ENCODE results near the gene GNA15. TPM values are rescaled to one million over a fixed set of nuclear protein-coding genes. Genes with fewer than 3 reads are reported as not detected.

The GNA15 gene
- total RNA-seq, 1 experiment from 2014 or later, result 0.40 TPM

DNA sequence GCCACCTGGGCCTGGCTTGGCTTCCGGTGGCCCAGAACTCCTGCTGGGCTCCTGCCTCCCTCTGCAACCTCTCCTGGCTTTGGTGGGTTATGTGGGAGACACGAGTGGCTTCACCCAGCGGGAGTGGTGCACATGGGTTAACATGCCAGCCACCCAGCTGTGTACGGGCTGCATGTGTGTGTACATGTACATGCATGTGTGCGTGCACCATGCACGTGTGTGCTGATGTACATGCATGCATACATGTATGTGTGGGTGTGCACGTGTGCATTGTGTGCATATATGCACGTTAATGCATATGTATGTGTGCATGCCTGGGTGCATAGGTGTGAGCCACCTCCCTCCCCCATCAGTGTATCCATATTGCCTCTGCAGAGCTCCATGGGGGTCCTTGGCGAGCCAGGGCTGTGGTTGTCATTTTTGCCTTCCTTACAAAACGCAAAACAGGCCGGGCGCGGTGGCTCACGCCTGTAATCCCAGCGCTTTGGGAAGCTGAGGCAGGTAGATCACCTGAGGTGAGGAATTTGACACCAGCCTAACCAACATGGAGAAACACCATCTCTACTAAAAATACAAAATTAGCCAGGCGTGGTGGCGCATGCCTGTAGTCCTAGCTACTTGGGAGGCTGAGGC lies 29.2 kb upstream of the GNA15 start:
- no peak for DNase-seq (ENCODE audit: low read depth)

DNA sequence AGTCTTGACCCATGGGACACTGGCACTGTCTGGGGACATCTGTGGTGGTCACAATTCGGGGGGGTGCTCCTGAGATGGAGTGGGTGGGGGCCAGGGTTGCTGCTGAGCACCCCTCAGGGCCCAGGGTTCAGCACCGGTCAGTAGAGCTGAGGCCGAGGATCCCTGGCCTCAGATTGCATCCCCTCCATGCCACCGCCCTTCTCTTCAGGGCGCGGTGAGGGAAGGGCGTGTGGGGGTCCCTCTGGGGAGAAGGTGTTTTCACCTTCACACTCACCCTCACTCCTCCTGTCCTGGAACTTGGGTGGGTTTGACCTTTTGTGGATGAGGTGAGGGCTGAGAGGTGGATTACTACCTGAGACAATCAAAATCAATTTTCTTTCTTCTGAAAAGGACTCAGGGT lies 28.2 kb upstream of the GNA15 start:
- DNase-seq (ENCODE audit: low read depth), result no peak

DNA sequence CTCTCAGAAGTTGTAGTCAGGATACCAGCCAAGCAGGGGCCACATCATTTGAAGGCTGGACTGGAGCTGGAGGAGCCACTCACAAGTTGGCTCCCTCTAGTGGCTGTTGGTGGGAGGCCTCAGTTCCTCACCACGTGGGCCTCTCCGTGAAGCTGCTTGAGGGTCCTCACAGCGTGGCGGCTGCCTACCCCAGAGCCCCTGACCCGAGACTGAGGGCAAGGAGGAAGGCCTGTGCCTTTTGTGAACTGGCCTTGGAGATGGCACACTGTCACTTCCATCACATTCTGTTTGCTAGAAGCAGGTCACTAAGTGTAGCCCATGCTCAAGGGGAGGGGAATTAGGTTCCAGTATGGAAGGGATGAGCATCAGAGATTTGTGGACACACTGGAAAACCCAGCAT lies 27.1 kb upstream of the GNA15 start:
- DNase-seq (ENCODE audit: low read depth), result peak; percentile 29

DNA sequence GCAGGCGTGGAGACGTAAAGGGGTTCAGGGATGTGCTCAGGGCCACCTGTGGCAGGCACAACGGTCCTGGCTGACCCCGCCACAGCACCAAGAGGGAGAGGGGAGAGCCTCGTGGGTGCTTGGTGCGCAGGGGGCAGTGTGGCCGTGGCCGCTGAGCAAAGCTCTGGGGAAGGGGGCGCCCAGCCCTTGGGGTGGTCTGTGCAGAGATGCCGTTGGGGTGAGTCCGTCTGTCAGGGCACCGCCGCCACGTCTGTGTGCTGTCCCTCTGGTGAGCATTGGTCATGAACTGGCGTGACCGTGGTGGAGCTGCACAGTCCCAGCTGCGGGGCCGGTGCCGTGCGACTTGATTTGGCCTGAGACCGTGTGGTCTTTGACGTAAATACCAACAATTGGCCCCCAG lies 26.3 kb upstream of the GNA15 start:
- DNase-seq (ENCODE audit: low read depth), result no peak

DNA sequence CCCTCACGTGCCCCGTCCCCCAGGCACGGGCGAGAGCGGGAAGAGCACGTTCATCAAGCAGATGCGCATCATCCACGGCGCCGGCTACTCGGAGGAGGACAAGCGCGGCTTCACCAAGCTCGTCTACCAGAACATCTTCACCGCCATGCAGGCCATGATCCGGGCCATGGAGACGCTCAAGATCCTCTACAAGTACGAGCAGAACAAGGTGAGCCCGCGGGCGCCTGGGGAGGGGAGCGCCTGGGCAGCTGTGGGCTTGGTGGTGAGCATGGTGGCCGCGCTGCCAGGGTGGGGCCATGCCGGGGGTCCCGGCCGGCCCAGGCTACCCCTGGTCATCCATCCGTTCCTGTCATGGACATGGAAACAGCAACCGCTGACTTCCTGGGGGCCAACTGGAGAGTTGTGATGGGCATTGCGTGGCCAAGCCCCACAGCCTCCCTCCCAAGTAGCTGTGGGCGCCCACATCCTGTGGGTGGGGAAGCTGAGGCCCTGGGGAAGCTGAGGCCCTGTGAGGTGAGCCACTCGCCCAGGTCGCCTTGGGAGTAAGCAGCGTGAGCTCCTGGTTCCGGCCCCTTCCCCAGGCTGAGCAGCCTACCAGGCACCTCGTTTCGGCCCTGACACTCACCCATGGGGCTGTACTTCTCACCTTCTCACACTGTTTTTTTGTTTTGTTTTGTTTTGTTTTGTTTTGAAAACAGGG lies 25.6 kb upstream of the GNA15 start:
- no peak for DNase-seq (ENCODE audit: low read depth)

DNA sequence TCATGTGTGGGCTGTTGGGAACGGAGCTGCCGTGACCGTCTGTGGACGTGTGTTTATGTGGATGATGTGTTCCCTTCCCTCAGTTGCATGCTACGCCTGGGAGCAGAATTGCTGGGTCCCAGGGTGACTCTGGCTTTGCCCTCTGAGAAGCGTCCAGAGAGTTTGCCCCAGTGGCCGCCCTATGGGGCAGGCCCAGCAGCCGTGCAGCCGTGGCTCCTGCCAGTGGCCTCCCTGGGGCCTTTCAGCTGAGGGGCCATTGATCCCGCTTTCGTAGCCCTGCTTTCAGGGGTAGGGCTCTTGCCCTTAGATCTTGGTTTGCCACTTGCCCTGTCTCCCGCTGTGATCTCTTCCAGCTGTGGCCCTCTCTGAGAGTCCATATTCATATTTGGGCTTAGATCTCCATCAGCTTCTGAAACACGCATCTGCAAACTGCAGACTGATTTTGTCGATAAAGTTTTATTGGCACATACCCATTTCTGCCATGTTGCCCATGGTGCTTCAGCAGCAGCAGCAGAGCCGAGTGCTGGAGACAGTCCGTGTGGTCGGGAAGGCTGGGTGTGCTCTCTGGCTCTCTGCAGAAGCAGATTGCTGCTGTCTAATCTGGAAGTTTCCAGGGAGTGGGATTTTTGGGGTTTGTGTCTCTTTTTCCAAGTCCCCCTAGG lies 24.1 kb upstream of the GNA15 start:
- no peak for DNase-seq (ENCODE audit: low read depth)

DNA sequence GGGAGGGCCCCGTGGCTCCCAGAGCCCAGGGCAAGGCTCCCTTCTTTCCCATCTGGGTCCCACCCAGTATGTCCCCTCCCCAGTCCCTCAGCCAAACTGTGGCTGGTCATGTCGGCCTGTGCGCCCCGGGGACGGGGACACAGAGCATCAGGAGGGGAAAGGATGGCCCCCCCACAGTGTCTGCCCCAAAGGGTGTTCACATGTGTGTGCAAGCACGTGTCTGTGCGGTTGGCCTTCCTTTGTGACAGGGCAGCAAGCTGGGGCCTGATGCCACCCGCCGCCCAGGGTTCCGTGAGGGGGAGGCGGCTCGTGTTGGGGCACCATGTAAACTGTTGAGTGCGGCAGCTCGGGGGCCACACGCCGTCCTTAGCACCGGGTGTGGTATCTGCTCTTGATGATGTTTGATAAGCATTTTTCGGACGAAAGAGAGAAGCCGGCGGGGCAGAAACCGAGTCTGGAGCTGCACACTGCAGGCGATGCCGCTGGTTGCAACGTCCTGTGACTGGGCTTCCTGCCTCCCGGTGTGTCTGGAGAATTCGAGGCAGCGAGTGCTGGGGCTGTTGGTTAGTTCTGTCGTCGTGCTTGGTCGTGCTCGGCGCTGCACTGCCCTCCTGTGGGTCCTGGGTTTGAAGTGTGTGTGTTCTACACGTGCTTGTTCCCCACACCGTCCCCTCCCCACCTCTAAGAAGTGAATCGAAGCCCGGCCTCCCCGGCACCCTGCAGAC lies 23.3 kb upstream of the GNA15 start:
- DNase-seq (ENCODE audit: low read depth), result no peak

DNA sequence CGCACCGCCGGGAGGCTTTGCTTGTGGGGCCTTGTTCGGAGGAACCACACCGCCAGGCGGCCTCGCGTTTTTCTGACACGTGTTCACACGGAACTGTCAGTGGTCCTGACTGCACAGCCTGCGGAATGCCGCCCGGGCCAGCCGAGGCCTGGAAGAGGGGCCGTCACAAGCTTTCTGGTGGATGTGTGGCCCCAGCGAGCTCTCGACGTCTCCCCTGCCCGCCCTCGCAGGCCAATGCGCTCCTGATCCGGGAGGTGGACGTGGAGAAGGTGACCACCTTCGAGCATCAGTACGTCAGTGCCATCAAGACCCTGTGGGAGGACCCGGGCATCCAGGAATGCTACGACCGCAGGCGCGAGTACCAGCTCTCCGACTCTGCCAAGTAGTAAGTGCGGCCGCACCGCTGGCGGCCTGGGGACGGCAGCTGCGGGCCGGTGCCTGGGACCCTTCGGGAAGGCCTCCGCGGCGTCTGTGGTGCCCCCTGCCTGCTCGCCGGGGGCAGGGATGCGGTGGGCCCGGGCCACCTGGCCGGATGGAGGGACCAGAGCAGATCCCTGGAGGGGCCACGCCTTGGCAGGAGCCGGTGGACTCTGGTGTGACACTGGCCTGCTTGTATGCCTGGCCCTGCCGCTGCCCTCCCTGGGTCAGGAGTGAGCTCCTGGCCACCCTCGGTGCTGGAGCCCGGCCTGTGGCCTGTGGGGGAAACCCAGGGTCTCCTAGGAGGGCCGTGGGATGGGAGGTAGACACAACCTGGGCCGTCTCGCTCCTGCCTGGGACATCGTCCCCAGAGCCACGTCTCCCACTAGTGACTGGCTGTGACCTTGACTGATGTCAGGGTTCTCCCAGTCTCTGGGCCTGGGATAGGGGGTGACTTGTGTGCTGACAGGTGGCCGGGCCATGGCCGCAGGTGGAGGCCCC lies 22.5 kb upstream of the GNA15 start:
- no peak for DNase-seq (ENCODE audit: low read depth)

DNA sequence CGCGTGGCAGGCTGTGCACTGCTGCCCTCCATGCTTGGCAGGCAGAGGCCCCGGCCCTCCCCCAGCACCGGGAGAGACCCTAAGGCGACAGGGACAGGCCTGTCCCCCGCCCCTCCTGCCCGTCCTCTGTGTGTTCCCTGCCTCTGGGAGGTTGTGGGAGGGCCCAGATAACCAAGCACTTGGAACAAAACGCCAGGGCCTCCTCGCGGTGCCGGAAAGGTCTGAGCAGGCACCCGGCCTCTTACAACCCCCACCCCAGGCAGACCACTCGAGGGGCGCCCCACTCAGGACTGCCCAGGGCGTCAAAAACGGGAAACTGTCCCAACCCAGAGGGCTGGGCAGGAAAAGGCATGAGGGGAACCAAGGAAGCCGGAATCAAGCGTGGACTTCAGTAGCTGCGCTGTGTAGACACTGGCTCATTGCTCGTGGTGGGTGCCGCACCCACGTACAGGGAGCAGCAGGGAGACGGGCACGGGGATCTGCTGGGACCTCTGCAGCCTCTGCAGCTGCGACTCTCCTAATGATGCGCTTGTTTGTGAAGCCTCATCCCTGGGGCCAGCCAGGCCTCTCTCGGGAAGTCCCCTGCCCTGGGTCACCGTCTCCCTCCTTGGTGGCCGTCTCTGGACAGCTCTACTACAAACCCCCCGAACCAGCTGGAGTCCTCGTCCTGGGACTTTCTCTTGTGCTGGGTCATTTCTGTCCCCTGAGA lies 21.7 kb upstream of the GNA15 start:
- no peak for DNase-seq (ENCODE audit: low read depth)

DNA sequence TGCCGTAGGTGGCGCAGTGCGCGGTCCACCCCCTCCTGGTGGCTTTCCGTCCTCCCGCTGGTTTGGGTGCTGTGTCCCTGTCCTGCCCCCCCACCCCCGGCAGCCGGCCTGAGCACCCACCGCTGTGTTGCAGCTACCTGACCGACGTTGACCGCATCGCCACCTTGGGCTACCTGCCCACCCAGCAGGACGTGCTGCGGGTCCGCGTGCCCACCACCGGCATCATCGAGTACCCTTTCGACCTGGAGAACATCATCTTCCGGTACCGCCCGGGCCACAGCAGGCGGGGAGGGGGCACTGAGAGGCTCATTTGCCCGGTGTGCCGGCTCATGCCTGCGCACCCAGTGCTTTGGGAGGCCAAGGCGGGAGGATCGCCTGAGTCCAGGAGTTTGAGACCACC lies 21.0 kb upstream of the GNA15 start:
- DNase-seq (ENCODE audit: low read depth), result no peak

DNA sequence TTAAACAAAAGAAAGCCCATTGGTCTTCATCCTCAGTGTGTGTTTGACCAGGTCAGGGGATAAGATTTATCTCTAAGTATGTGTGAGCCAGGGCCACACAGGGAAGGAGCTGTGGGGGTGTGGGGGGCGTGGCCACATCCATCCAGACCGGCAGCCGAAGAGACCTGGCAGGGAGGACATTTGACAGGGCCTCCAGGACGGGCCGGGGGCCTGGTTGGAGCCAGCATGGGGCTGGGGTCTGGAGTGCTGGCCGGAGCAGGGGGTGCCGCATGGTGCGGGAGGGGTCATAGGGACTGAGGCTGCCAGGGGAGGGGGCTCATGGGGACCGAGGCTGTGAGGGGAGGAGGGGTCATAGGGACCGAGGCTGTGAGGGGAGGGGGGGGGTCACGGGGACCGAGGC lies 20.4 kb upstream of the GNA15 start:
- no peak for DNase-seq (ENCODE audit: low read depth)

DNA sequence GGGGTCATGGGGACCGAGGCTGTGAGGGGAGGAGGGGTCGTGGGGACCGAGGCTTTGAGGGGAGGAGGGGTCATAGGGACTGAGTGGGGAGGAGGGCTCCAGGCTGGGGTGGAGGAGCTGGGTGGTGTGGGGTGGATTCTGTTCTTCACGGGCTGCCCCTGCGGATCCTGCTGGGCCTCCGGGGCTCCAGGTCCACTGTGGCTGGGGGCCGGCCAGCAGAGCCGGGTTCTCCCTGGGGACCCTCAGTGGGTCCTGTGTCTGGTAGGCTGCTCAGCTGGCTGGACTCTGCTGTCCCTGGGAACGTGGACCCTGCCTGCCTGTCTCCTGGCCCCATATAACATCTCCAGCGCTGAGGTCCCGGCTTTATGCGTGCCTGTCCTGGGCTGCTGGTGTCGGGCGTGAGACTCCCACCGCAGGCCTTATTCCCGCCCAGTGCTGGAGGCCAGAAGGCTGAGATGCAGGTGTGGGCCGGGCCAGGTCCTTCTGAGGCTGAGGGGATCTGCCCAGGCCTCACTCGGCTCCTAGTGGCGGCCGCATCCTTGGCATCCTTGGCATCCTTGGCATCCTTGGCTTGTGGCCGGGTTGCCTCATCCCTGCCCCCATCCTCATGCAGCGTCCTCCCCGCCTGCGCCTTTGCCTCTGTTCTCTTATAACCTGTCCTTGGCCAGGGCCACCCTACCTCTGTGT lies 19.8 kb upstream of the GNA15 start:
- DNase-seq (ENCODE audit: low read depth), result no peak

DNA sequence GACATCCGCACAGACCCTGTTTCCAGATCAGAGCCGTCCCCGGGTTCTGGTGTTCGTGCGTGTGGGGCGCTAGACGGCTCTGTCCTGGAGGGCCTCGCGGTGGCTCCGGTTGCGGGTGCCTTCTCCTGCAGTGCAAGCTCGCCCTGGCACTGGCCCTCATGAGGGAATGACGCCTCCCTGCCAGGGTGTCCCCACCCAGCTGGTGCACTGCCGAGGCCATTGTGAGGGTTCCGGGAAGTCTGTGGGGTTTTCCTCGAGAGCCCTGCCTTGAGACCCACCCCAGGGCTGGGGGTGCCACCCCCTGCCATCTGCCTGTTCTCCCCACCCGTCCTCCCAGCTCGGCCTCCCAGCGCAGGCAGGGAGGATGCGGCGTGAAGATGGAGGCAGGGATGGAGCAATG lies 19.2 kb upstream of the GNA15 start:
- no peak for DNase-seq (ENCODE audit: low read depth)

DNA sequence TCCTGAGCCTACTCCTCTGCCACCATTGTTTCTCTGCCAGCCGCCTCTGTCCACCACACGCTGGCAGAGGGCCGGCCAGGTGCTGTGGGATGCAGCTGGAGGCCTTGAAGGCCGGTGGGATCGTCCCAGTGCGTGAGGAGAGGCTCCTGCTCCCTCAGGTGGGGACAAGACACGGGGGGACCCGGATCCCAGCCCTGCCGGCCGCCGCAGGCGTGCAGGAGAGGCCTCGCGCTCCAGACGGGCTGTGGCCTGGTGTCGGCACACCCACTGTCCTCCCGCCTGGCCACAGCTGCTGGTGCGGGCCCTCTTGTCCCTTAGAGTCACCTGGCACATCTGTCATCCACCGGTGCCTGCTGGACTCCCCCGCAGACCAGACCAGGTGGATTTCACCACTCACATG lies 18.1 kb upstream of the GNA15 start:
- DNase-seq (ENCODE audit: low read depth), result no peak

DNA sequence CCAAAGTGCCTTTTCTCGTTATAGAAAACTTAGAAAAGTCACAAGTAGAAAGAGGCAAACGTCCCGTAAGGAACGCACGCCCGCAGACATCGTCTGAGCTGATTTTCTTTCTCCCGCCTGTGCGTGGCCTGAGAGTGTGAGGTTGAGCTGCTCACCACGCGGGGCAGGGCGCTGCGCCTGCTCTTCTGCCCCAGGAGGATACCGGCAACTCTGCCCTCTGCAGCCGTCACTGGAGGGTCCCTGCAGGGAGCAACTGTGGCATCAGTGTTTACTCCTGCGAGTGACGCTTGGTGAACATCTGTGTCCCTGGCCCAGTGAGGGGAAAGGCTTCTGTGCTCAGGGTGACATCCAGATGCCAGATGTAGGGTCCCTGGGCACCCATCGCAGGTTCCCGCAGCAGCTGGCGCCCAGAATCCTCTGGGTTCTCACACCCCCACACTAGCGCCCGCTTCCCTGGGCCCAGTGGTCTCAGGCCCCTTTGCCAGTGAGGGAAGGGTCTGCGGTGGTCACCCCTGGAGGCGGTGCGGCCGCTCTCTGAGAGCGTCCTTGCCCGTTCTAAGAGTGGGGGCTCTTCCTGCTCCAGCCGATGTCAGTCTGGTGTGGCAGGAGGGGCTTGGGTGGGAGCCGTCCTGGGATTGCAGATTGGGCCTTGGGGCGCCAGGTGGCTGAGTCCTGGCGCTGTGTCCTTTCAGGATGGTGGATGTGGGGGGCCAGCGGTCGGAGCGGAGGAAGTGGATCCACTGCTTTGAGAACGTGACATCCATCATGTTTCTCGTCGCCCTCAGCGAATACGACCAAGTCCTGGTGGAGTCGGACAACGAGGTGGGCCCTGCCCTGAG lies 17.4 kb upstream of the GNA15 start:
- no peak for DNase-seq (ENCODE audit: low read depth)

DNA sequence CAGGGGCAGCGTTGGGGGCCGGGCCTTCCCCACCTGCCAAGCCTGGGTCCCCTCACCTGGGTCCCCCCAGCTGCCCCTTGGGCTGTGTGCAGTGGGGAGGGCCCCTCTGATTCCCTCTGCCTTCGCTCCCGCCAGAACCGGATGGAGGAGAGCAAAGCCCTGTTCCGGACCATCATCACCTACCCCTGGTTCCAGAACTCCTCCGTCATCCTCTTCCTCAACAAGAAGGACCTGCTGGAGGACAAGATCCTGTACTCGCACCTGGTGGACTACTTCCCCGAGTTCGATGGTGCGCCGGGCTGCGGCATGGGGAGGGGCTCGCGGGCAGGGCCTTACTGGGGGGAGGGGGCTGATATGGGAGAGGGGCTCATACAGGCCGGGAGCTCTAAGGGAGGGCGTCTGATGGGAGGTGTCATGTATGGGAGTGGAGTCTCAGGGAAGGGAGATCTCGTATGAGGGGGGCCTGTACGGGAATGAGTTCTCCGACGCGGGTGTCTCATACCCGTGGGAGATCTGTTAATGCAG lies 16.7 kb upstream of the GNA15 start:
- DNase-seq (ENCODE audit: low read depth), result no peak

DNA sequence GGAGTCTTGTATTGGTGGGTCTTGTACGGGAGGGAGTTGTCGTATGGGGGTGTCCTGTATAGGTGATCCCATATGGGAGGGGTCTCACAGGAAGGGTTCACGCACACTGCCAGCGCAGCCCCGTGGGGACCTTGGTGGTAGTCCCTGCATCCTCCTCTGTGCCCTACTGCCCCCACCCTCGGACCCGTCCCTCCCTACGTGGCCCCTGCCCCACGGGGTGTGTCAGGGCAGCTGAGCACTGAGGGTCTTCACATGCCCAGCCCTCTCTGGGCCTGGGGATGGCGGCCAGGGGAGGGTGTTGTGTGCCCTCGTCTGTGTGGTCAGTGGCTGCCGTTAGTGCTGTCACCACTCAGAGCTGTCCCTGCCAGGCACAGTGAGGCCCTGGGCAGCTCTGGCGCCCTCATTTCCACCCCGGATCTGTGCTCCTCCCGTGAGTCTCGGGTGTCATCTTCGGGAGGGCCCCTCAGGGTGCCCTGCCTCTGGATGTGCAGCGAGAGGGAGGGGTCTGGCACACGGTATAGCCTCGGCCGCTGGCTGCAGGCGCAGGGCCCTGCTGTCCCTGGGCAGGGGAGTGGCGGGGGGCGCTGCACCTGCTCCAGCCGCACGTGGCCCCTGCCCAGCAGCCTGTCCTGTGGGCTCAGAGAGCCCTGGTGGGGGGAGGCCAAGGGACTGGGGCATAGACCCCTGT lies 16.0 kb upstream of the GNA15 start:
- DNase-seq (ENCODE audit: low read depth), result no peak

DNA sequence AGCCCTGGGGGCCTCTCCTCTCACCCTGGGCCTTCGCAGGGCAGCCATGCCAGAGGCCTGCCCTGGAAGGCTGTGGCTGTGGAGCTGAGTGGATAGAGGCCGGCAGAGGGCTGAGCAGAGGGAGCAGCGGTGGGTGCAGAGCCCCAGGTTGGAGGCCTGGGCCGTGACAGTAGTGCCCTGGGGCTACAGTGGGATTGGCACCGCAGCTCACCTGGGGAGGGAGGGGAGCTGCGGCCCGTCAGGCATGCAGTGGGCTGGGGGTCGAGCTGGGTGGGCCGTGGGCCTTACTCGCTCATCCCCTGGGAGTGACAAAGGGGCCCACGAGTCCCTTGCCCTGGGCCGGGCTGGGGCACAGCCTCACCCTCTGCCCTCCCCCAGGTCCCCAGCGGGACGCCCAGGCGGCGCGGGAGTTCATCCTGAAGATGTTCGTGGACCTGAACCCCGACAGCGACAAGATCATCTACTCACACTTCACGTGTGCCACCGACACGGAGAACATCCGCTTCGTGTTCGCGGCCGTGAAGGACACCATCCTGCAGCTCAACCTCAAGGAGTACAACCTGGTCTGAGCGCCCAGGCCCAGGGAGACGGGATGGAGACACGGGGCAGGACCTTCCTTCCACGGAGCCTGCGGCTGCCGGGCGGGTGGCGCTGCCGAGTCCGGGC lies 15.1 kb upstream of the GNA15 start:
- DNase-seq (ENCODE audit: low read depth), result no peak

Data from LHCN-M2 (cell line).